ENCODE measurements around the gene MRPL10. TPM values are rescaled to one million over a fixed set of nuclear protein-coding genes. Genes with fewer than 3 reads are reported as not detected.

MRPL10 gene
- total RNA-seq, 1 experiment from 2014 or later = 67.2 TPM

GRCh38 chr17:47778184-47778635 lies 53.1 kb downstream of the MRPL10 start:
- no peak overlapping the region for H3K56ac ChIP-seq (ENCODE audit: insufficient read length, low read depth, low read length)
- H2AFZ ChIP-seq (ENCODE audit: low read length) = no peak overlapping the region
- no peak overlapping the region for H3K18ac ChIP-seq (ENCODE audit: insufficient read length, low read depth, low read length)
- H3T11ph ChIP-seq (ENCODE audit: low read length) = no peak overlapping the region
- H2BK5ac ChIP-seq (ENCODE audit: insufficient read length, low read length) = no peak overlapping the region
- H3K27ac Mint-ChIP-seq = peak overlapping the region in 1 of 3 experiments; percentile 11; a peak in 1 of 7 replicates
- no peaks in the 10 kb centered on the region for H3K9me3 Mint-ChIP-seq
- no peaks in the 10 kb centered on the region for H3K9me3 ChIP-seq (ENCODE audit: control insufficient read depth, low read depth, low read length)
- H3K79me2 ChIP-seq (ENCODE audit: insufficient read depth, low read length) = no peaks in the 10 kb centered on the region
- H3K23me2 ChIP-seq (ENCODE audit: insufficient read length, low read depth, low read length, poor library complexity, severe bottlenecking) = no peaks in the 10 kb centered on the region
- H4K20me1 ChIP-seq (ENCODE audit: control insufficient read depth, insufficient read depth, insufficient read length) = no peaks in the 10 kb centered on the region
- no peak overlapping the region for H2AK5ac ChIP-seq (ENCODE audit: insufficient read length, low read length)
- no peak overlapping the region for H4K8ac ChIP-seq (replicated peaks; ENCODE audit: insufficient read length, low read depth, low read length)
- H2BK20ac ChIP-seq (ENCODE audit: low read depth, low read length, poor library complexity, severe bottlenecking) = no peak overlapping the region
- H2BK120ac ChIP-seq (ENCODE audit: low read depth, low read length, poor library complexity, severe bottlenecking) = no peak overlapping the region
- no peak overlapping the region for H3K4ac ChIP-seq (ENCODE audit: low read depth, low read length)
- no peaks in the 10 kb centered on the region for H3K79me1 ChIP-seq (ENCODE audit: insufficient read depth, low read depth, low read length, poor library complexity, severe bottlenecking)
- H2BK15ac ChIP-seq (ENCODE audit: low read depth, low read length) = no peak overlapping the region
- H3K36me3 Mint-ChIP-seq (ENCODE audit: insufficient read depth in 1 of 3, low read depth in 3 of 3) = no peaks in the 10 kb centered on the region
- DNase-seq = peak; percentile 46
- H3K27ac ChIP-seq (ENCODE audit: insufficient read length, low read depth, low read length) = no peak overlapping the region
- WGBS (ENCODE audit: extremely low coverage, insufficient read length, low lambda C conversion rate) = no CpG with 5 or more reads among the region's 45 CpGs
- TF ChIP-seq CTCF (conservative IDR thresholded peaks at IDR 0.05) = no peak
- no peaks in the 10 kb centered on the region for H3K4me1 Mint-ChIP-seq
- no peak overlapping the region for H4K91ac ChIP-seq (ENCODE audit: insufficient read length, low read depth, low read length)
- no peak overlapping the region for H3K23ac ChIP-seq (ENCODE audit: insufficient read length, low read depth, low read length)
- no peak overlapping the region for H2BK12ac ChIP-seq (ENCODE audit: insufficient read length, low read depth, low read length)
- no peak overlapping the region for H3K4me2 ChIP-seq (ENCODE audit: insufficient read depth, insufficient read length, low read length)
- H3K14ac ChIP-seq (ENCODE audit: insufficient read depth, low read length) = no peak overlapping the region
- H3K4me3 Mint-ChIP-seq = no peak overlapping the region
- peaks cover 58% of the 10 kb centered on the region for H3K27me3 Mint-ChIP-seq (ENCODE audit: low read depth)
- no peak overlapping the region for H3K9ac ChIP-seq (ENCODE audit: extremely low read depth, insufficient read length, low read length)
- H4K5ac ChIP-seq (ENCODE audit: insufficient read length, low read depth, low read length) = no peak overlapping the region
- H3K27me3 ChIP-seq (ENCODE audit: insufficient read depth, low read length) = peaks cover 2% of the 10 kb centered on the region; the same call in 1 of the 2 replicates
- H3K4me1 ChIP-seq (ENCODE audit: insufficient read depth, low read length) = no peaks in the 10 kb centered on the region

Measured in H9 (cell line).